ENCODE results near the gene YAP1.

YAP1 gene

GRCh38 chr11:102201776-102202175 lies 91.5 kb downstream of the YAP1 start:
- ChIA-PET CTCF (no interaction called here), POLR2A (no interaction called here)
- DNase-seq (ENCODE audit: low read depth, low spot score): no peak
- TF ChIP-seq, protein P1, sequence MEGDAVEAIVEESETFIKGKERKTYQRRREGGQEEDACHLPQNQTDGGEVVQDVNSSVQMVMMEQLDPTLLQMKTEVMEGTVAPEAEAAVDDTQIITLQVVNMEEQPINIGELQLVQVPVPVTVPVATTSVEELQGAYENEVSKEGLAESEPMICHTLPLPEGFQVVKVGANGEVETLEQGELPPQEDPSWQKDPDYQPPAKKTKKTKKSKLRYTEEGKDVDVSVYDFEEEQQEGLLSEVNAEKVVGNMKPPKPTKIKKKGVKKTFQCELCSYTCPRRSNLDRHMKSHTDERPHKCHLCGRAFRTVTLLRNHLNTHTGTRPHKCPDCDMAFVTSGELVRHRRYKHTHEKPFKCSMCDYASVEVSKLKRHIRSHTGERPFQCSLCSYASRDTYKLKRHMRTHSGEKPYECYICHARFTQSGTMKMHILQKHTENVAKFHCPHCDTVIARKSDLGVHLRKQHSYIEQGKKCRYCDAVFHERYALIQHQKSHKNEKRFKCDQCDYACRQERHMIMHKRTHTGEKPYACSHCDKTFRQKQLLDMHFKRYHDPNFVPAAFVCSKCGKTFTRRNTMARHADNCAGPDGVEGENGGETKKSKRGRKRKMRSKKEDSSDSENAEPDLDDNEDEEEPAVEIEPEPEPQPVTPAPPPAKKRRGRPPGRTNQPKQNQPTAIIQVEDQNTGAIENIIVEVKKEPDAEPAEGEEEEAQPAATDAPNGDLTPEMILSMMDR (IDR thresholded peaks at IDR 0.05; ENCODE audit: insufficient read depth, low read length, missing control alignments): no peak
- H3K4me3 ChIP-seq (ENCODE audit: low read depth, low read length): no peak overlapping the region

DNA sequence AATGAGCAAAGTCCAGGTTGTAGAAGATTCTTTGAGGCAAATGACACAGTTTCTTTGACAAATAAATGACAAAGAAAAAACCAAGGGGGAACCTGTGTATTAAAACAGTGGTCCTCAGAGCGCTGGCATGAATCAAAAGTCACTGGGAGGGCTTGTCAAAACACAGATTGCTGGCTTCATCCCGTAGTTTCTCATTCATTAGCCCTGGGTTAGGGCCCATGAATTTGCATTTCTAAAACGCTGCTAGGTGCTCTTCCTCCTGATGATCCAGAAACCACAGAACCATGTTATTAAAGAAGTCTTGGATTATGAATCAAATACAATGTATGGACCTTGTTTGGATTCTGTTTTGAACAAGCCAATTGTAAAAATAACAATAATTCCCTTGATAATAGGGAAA lies 92.7 kb downstream of the YAP1 start:
- TF ChIP-seq, protein P1 (IDR thresholded peaks at IDR 0.05; ENCODE audit: insufficient read depth, low read length, missing control alignments): no peak
- H3K4me3 ChIP-seq (ENCODE audit: low read depth, low read length): no peak overlapping the region
- POLR2A ChIA-PET: no interaction called here
- no peak for DNase-seq (ENCODE audit: low read depth, low spot score)
- CTCF ChIA-PET: no interaction called here

DNA sequence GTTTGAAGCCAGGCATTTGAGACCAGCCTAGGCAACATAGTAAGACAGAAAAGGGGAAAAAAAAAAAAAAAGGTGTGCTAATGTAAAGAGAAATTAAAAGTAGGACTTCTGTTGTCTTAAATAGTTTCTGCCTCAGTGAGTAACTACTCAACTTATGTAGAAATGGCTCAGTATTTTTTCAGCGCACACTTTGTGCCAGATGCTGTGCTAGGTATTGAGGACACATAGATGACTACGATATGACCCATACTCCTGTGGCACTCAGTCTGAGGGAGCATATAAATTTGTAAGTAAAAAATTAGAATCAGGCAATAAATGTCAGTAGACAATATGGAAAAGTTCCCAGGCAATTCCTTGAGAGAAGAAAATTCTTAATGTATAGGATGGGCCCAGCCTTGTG lies 93.9 kb downstream of the YAP1 start:
- no peak overlapping the region for H3K4me3 ChIP-seq (ENCODE audit: low read depth, low read length)
- ChIA-PET CTCF (no interaction called here), POLR2A (no interaction called here)
- no peak for DNase-seq (ENCODE audit: low read depth, low spot score)
- TF ChIP-seq, protein P1 (IDR thresholded peaks at IDR 0.05; ENCODE audit: insufficient read depth, low read length, missing control alignments): no peak

DNA sequence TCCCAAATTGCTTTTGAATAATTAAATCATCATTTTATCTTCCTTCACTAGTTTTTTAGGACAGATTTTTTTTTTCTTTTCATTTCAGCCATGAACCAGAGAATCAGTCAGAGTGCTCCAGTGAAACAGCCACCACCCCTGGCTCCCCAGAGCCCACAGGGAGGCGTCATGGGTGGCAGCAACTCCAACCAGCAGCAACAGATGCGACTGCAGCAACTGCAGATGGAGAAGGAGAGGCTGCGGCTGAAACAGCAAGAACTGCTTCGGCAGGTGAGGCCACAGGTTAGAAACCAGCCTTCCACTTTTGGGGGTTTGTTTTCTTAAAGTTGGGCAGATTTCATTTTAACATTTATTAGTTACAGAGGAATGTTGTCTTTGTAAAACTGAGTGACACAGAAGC lies 95.6 kb downstream of the YAP1 start:
- TF ChIP-seq, protein P1 (IDR thresholded peaks at IDR 0.05; ENCODE audit: insufficient read depth, low read length, missing control alignments): no peak
- DNase-seq (ENCODE audit: low read depth, low spot score): no peak
- CTCF ChIA-PET: no interaction called here
- POLR2A ChIA-PET: no interaction called here
- H3K4me3 ChIP-seq (ENCODE audit: low read depth, low read length): no peak overlapping the region

GRCh38 chr11:102208835-102209234 lies 98.6 kb downstream of the YAP1 start:
- no peak for DNase-seq (ENCODE audit: low read depth, low spot score)
- ChIA-PET POLR2A (no interaction called here), CTCF (no interaction called here)
- H3K4me3 ChIP-seq (ENCODE audit: low read depth, low read length): no peak overlapping the region
- TF ChIP-seq, protein P1 (IDR thresholded peaks at IDR 0.05; ENCODE audit: insufficient read depth, low read length, missing control alignments): no peak

- no peak for DNase-seq (ENCODE audit: low read depth, low spot score)
- H3K4me3 ChIP-seq (ENCODE audit: low read depth, low read length): no peak overlapping the region
- CTCF ChIA-PET: no interaction called here
- TF ChIP-seq, protein P1 (IDR thresholded peaks at IDR 0.05; ENCODE audit: insufficient read depth, low read length, missing control alignments): no peak
- POLR2A ChIA-PET: no interaction called here
Observed at GRCh38 chr11:102214623-102215022, 104.4 kb downstream of the YAP1 start.
